SKM-1 treated with dmso at 0.1 percent for 144 hours (cell line): ENCODE measurements around the gene PEX11G.

Source experiments
- DNase-seq: peaks from one replicate; lab custom pipeline; 2025; ENCODE audit not compliant: unreplicated experiment; lab: John Stamatoyannopoulos, UW

Gene PEX11G

DNA sequence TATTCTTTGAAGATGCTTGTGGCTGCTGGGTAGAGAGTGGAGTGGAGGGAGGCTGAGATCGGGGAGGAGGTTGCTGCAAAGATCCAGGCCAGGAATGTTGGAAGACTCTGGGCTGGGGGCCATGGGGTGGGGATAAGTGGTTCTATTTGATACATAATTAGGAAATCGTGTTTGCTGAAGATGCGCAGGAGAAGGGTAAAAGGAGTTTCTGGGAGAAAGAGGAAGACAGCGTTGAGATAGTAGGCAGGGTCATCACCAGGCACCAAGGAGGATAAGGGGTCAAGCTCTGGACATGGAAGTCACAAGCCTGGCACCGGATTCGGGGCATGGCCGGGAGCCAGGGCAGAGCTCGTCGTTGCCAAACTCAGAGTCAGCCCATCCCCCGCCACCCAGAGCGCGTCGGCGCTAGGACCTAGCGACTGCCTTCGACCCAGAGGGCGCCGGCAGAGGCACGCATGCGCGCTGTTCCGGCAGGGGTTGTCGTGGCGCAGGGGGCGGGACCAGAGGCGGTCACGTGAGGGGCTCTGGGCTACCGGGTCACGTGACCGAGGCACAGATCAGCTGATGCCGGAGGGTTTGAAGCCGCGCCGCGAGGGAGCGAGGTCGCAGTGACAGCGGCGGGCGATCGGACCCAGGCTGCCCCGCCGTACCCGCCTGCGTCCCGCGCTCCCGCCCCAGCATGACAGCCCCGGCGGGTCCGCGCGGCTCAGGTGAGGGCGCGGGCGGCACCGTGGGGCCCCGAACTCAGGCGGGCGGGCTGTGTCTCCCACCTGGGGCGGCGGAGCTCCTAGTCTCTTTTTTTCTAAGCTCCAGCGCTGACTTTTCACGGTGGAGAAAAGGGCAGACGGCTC is 33.5 kb upstream of the PEX11G start, which contains the start of gene MCOLN1:
Gene MCOLN1 (plus strand): TSS at position 553 of the 851 bp plus-strand sequence. CDS start 127 bp downstream, at position 680.
- peak; percentile 96 for DNase-seq

GRCh38 chr19:7521551-7522071 is 32.8 kb upstream of the PEX11G start:
- no peak for DNase-seq

- no peak for DNase-seq
Measured at GRCh38 chr19:7520131-7521051, 31.6 kb upstream of the PEX11G start.

DNA sequence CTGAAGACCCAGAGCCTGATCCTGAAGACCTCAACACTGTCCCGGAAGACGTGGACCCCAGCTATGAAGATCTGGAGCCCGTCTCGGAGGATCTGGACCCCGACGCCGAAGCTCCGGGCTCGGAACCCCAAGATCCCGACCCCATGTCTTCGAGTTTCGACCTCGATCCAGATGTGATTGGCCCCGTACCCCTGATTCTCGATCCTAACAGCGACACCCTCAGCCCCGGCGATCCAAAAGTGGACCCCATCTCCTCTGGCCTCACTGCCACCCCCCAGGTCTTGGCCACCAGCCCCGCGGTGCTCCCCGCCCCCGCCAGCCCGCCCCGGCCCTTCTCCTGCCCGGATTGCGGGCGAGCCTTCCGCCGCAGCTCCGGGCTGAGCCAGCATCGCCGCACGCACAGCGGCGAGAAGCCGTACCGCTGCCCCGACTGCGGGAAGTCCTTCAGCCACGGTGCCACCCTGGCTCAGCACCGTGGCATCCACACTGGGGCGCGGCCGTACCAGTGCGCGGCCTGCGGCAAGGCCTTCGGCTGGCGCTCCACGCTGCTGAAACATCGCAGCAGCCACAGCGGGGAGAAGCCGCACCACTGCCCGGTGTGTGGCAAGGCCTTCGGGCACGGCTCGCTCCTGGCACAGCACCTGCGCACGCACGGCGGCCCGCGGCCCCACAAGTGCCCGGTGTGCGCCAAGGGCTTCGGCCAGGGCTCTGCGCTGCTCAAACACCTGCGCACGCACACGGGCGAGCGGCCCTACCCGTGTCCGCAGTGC is 30.7 kb upstream of the PEX11G start:
- no peak for DNase-seq

DNA sequence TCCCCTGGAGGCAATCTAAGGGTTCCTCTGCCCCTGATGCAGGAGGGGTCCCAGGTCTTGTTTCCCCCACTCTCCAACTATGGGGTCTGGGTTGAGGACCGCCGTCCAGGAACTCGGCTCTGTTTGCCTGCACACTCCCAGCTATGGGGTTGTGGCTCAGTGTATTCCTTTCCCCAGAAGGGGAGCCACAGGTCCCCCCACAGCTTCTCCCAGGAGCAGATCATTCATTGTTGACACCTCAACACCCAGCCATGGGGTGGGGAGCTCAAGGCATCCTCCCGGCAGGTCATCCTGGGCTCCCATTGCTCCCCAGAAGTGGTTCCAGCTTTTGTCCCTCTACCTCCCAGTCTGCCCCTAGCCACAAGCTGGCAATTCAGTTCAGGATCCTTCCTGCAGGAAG is 28.0 kb upstream of the PEX11G start:
- DNase-seq = no peak

- DNase-seq = no peak
Measured at GRCh38 chr19:7516333-7516732, 27.5 kb upstream of the PEX11G start.

- peak; percentile 35 for DNase-seq
Measured at GRCh38 chr19:7515645-7516151, 26.9 kb upstream of the PEX11G start, which contains the start of gene ZNF358. ZNF358 (plus strand) TSS chr19:7516103; CDS start chr19:7519243, 3,140 bp downstream.

DNA sequence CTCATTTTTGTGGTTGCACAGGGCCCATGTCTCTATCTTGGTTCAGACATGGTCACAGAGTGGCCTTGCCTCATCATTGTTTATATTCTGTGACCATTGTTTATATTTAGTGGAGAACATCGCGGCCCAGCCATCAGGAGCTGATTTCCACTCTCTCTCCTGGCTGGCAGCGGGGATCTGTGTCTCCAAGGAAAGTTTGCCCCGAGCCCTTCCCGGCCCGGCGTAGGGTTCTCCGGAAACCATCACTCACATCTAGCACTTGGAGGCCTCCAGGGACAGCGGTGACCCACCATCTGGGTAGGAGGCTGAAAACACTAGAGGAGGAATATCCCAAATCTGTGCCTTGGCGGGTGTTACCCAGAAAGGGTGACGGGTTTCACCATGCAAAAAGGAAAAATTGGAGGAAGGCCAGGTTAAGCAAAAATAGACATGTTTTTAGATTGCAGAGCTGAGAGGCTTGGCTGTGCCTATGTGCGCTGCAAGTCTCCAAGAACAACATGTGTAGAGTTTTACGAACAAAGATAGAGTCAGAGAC is 26.3 kb upstream of the PEX11G start:
- DNase-seq = no peak

DNA sequence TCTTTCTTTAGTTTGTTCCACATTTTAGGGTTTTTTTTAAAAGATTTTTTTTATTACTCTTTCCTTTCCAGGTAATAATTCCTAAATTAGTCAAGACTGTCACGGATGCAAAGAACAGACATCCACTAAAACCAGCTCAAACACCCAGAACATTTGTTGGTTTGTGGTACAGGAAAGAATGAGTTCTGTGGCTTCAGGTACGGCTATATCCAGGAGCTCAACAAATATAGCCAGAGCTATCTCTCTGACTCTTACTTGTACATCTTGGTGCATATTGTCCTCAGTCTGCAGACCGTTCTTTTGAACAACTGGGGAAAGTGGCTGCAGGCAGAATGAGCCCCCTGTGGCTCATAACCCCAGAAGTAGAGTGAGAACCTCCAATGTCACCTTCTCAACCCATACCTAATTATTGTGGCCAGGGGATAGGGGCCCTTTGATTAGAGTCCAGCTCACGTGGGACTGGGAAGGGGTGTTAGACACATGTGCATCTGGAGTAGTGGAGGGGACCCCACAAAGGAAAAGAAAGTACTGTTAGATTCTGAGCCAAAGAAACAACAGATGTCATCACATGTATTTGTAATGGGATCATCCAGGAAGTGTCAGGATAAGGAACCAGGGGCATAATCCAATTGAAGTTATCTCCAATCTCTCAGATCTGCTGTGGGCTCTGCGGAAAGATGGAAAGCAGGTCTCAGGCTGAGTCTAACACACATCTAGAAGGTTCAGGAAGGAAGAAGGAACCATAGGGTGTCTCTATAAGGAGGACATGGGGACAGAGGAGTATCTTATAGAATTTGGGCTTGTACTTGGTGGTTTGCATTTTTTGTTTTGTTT is 25.2 kb upstream of the PEX11G start:
- no peak for DNase-seq

DNA sequence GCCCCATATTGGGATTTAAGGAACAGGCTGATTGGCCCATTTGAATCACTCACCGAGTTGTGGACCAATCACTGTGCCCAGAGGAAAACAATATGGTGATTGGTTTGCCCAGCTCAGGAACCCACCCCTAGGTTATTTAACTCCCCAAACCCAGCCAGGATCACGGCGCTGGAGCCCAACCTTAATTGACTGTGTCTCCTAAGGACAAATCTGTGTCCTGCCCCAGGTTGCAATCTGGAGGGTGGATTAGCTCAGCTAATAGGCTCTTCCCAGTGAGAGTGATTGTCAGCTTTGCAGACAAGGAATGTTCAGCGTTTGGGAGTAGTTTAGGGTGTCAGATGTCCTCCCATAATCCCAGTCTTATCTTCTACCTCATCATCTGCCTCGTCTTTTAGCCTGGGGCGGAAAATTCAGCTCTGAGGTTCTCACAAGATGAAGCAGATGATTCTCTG is 23.6 kb upstream of the PEX11G start:
- DNase-seq = no peak

GRCh38 chr19:7509625-7510024 is 20.8 kb upstream of the PEX11G start:
- no peak for DNase-seq

DNA sequence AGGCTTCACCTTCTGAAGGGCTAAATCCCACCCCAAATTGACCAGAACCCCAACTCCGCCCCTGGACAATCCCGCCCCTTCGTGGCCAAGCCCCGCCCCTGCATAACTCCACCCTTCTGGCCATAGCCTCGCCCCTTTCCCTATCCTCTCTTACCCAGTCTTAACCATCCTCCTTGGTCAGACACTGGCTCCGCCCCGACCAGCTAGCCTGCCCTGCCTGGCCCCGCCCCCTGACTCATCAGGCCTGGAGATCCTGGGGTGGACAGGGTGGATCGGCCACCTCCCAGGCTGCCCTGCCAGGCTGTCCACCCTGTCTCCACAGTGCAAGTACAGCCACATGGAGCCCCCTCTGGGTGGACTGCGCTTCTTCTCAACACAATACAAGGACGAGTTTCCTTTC is 19.0 kb upstream of the PEX11G start:
- DNase-seq = peak; percentile 75

- peak; percentile 90 for DNase-seq
Measured at GRCh38 chr19:7506385-7507328, 17.8 kb upstream of the PEX11G start.

- no peak for DNase-seq
Measured at GRCh38 chr19:7505682-7506384, 17.0 kb upstream of the PEX11G start.

DNA sequence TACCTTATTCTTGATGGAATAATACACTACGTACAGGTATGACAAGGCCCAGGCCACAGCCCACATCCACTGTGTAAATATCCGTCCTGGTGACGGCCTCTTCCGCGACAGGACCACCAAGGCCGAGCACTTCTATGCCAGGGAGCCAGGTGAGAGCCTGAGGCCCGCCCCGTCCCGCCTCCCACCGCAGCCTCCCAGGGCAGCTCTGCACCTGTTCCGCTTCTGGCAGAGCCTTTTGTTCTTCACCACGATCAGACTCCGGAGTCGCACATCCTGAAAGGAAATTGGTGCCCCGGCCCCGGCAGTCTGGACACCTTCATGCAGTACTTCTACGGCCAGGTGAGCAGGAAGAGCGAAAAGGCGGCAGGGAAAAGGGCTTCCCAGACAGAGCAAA is 16.4 kb upstream of the PEX11G start:
- DNase-seq = no peak

DNA sequence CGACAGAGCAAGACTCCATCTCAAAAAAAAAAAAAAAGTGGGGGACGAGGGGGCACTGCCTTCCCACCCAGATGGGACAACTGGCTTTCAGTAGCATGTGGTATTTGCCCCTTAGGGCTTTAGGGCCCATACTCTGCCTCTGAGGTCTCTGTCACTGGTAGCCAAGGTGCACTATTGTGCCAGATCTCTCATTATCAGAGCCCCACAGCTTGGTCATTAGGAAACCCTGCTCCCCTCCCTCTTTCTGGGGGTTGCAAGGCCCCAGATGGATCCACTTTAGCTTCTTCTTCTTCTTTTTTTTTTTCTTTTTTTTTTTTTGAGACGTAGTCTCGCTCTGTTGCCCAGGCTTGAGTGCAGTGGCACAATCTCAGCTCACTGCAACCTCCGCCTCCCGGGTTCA is 15.8 kb upstream of the PEX11G start:
- no peak for DNase-seq

DNA sequence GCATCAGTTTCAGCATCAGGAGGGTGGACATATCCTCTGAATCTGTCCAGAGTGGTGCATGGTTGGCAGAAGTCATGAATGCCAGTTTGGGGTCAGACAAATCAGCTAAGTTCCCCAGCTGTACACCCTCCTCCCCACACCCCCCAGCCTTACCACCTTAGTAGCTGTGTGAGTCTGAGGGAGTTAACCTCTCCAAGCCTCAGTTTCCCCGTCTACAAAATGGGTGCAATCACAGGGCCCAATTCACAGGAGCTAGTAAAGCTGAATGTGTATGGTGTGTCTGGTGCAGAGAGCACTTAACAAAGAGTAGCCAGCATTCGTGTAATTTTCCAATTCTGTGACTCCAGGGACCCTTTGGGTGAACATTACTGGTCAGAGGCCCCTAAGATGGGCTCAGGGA is 13.7 kb upstream of the PEX11G start:
- DNase-seq = no peak
